KMS-11 (cell line): Measurements from ENCODE around the gene NR1H4.

Experiments used
- H2AFZ ChIP-seq: fragments of 200-600 bp; sonication (generic); 2 replicates; pipeline ENCODE4 v1.6.1; 2016; ENCODE audit warnings: antibody characterized with exemption, mixed run types, low read depth
- H3K27ac ChIP-seq: fragments of 200-600 bp; sonication (generic); 2 replicates; pipeline ENCODE4 v1.6.1; 2016; ENCODE audit warnings: mild to moderate bottlenecking, mixed run types
- H3K27me3 ChIP-seq: fragments of 200-600 bp; sonication (generic); 2 replicates; pipeline ENCODE4 v1.6.1; 2017; ENCODE audit warnings: mild to moderate bottlenecking, low read depth, mixed run types, moderate library complexity; ENCODE audit not compliant: insufficient read depth
- H3K36me3 ChIP-seq: fragments of 200-600 bp; sonication (generic); 2 replicates; pipeline ENCODE4 v1.6.1; 2017; ENCODE audit warnings: mild to moderate bottlenecking, mixed run types; ENCODE audit not compliant: insufficient read depth
- H3K4me1 ChIP-seq: fragments of 200-600 bp; sonication (generic); 2 replicates; pipeline ENCODE4 v1.6.1; 2016; ENCODE audit warnings: mild to moderate bottlenecking, low read depth, mixed run types; ENCODE audit not compliant: poor library complexity, severe bottlenecking
- H3K4me2 ChIP-seq: fragments of 200-600 bp; sonication (generic); 2 replicates; pipeline ENCODE4 v1.7.0; 2016; ENCODE audit warnings: mild to moderate bottlenecking, mixed run types
- H3K4me3 ChIP-seq: fragments of 200-600 bp; sonication (generic); IDR thresholded peaks from 2 replicates; pipeline ENCODE4 v1.6.1; 2017; ENCODE audit warnings: low read depth, low read length, mixed read lengths; ENCODE audit not compliant: insufficient read depth
- H3K79me2 ChIP-seq: fragments of 200-600 bp; sonication (generic); 2 replicates; pipeline ENCODE4 v1.6.1; 2016; ENCODE audit warnings: low read depth, mixed run types; ENCODE audit not compliant: insufficient read depth
- H3K9ac ChIP-seq: fragments of 200-600 bp; sonication (generic); 2 replicates; pipeline ENCODE4 v1.6.1; 2016; ENCODE audit warnings: mild to moderate bottlenecking, mixed run types
- H4K20me1 ChIP-seq: fragments of 200-600 bp; sonication (generic); 2 replicates; pipeline ENCODE4 v1.6.1; 2016; ENCODE audit warnings: mild to moderate bottlenecking, mixed run types; ENCODE audit not compliant: insufficient read depth
- CTCF ChIP-seq: fragments of 200-600 bp; sonication (generic); conservative IDR thresholded peaks from 2 replicates; pipeline ENCODE4 v1.6.1; 2017; ENCODE audit warnings: low read depth, mild to moderate bottlenecking, antibody characterized with exemption, low read length, moderate library complexity, mixed read lengths

Gene NR1H4

GRCh38 chr12:100529756-100530350, 56.2 kb downstream of the NR1H4 start:
- H3K4me1 ChIP-seq = no peaks in the 10 kb centered on the region
- TF ChIP-seq CTCF = no peak
- H3K4me3 ChIP-seq = no peak overlapping the region
- no peak overlapping the region for H3K27ac ChIP-seq
- no peaks in the 10 kb centered on the region for H4K20me1 ChIP-seq
- no peaks in the 10 kb centered on the region for H3K27me3 ChIP-seq
- no peak overlapping the region for H3K4me2 ChIP-seq
- no peak overlapping the region for H3K9ac ChIP-seq
- H3K79me2 ChIP-seq = no peaks in the 10 kb centered on the region
- H3K36me3 ChIP-seq = no peaks in the 10 kb centered on the region
- H2AFZ ChIP-seq = no peak overlapping the region

- Histone ChIP-seq H3K27me3 (no peaks in the 10 kb centered on the region), H3K4me3 (no peak overlapping the region), H3K4me1 (no peaks in the 10 kb centered on the region), H3K27ac (no peak overlapping the region), H3K36me3 (no peaks in the 10 kb centered on the region), H4K20me1 (no peaks in the 10 kb centered on the region), H2AFZ (no peak overlapping the region), H3K79me2 (no peaks in the 10 kb centered on the region), H3K9ac (no peak overlapping the region), H3K4me2 (no peak overlapping the region)
- TF ChIP-seq CTCF = no peak
Observed at GRCh38 chr12:100533376-100533775, 59.7 kb downstream of the NR1H4 start.

GRCh38 chr12:100534625-100535227, 61.1 kb downstream of the NR1H4 start:
- TF ChIP-seq CTCF = no peak
- Histone ChIP-seq H3K4me1 (no peaks in the 10 kb centered on the region), H2AFZ (no peak overlapping the region)

GRCh38 chr12:100539202-100539601, 65.5 kb downstream of the NR1H4 start:
- no peak overlapping the region for H3K27ac ChIP-seq
- no peaks in the 10 kb centered on the region for H3K27me3 ChIP-seq
- H3K4me2 ChIP-seq = no peak overlapping the region
- H3K9ac ChIP-seq = no peak overlapping the region
- TF ChIP-seq CTCF = no peak
- H3K79me2 ChIP-seq = no peaks in the 10 kb centered on the region
- H2AFZ ChIP-seq = no peak overlapping the region
- no peaks in the 10 kb centered on the region for H3K4me1 ChIP-seq
- H4K20me1 ChIP-seq = no peaks in the 10 kb centered on the region
- no peaks in the 10 kb centered on the region for H3K36me3 ChIP-seq
- no peak overlapping the region for H3K4me3 ChIP-seq

More at GRCh38 chr12:100534625-100535227, 61.1 kb downstream of the NR1H4 start:
- Histone ChIP-seq H3K27ac (no peak overlapping the region), H3K4me2 (no peak overlapping the region), H3K27me3 (no peaks in the 10 kb centered on the region), H4K20me1 (no peaks in the 10 kb centered on the region), H3K36me3 (no peaks in the 10 kb centered on the region), H3K4me3 (no peak overlapping the region), H3K79me2 (no peaks in the 10 kb centered on the region), H3K9ac (no peak overlapping the region)
